ENCODE measurements around the gene ADAD2. TPM values are rescaled to one million over a fixed set of nuclear protein-coding genes. Genes with fewer than 3 reads are reported as not detected.

ADAD2 gene
- total and polyA plus RNA-seq, 2 of the 4 experiments (the other 2 are of a cell fraction): not detected

GRCh38 chr16:84143784-84144199 lies 47.2 kb upstream of the ADAD2 start:
- Histone ChIP-seq H3K18ac (ENCODE audit: low read depth, low read length) (no peak overlapping the region), H3K4me1 (ENCODE audit: control insufficient read depth, insufficient read depth, low read length) (peaks cover 13% of the 10 kb centered on the region), H2AK5ac (ENCODE audit: low read depth, low read length) (no peak overlapping the region), H3K36me3 (ENCODE audit: control insufficient read depth, insufficient read depth, low read length) (no peaks in the 10 kb centered on the region), H4K5ac (ENCODE audit: low read depth, low read length) (no peak overlapping the region), H2BK20ac (ENCODE audit: low read depth, low read length) (no peak overlapping the region), H2BK120ac (ENCODE audit: low read depth, low read length) (no peak overlapping the region), H3K14ac (replicated peaks; ENCODE audit: low read depth, low read length) (no peak overlapping the region), H4K20me1 (ENCODE audit: insufficient read depth, low read length) (peaks cover 12% of the 10 kb centered on the region; the same call in 1 of the 2 replicates), H2BK15ac (ENCODE audit: low read depth, low read length) (no peak overlapping the region), H3K4me2 (ENCODE audit: low read depth, low read length) (peak overlapping the region; percentile 97), H3K9ac (ENCODE audit: low read depth, low read length) (peak overlapping the region; percentile 75), H3K27ac (ENCODE audit: insufficient read depth, low read length) (no peak overlapping the region), H4K91ac (ENCODE audit: insufficient read depth, low read depth, low read length) (no peak overlapping the region), H3K9me3 (ENCODE audit: control insufficient read depth, insufficient read depth, low read length) (no peaks in the 10 kb centered on the region), H3K9me1 (ENCODE audit: insufficient read depth, low read length) (peaks cover 14% of the 10 kb centered on the region), H2BK5ac (ENCODE audit: low read depth, low read length, poor library complexity, severe bottlenecking) (no peak overlapping the region), H3K23ac (ENCODE audit: low read depth, low read length) (peak overlapping the region; percentile 92; the same call in 1 of the 2 replicates), H3K27me3 (ENCODE audit: control insufficient read depth, insufficient read depth, low read length) (peaks cover 8% of the 10 kb centered on the region), H2AFZ (replicated peaks; ENCODE audit: low read length, poor library complexity) (no peak overlapping the region), H2AK9ac (replicated peaks; ENCODE audit: low read depth, low read length, poor library complexity) (no peak overlapping the region), H3K4ac (ENCODE audit: low read depth, low read length) (0 out of 2 replicates have a peak overlapping the region, but pooled peaks have one; percentile 67), H3K56ac (ENCODE audit: extremely low read depth, insufficient read depth, low read length) (no peak overlapping the region), H3K79me1 (ENCODE audit: low read depth in 1 of 2, low read length in 2 of 2) (peaks cover 21 to 45% of the 10 kb centered on the region in 2 experiments), H4K8ac (ENCODE audit: low read depth in 2 of 2, low read length in 2 of 2) (no peak overlapping the region), H3K4me3 (ENCODE audit: insufficient read depth, low read depth, low read length) (peak overlapping the region; percentile 99)
- dilution Hi-C loops (cut with HindIII; ENCODE audit: low sequenced_read_pairs, unreplicated experiment): no loop called here
- WGBS, 2 experiments (ENCODE audit: extremely low coverage in 2 of 2, insufficient read length in 1 of 2): no CpG with 5 or more reads among the region's 13 CpGs
- BruUV-seq (replicated peaks): no TSS peak
- intact Hi-C loops (cut with micrococcal nuclease): no loop called here
- POLR2A ChIA-PET (ENCODE audit: unreplicated experiment): no interaction called here
- DNase-seq (no peak), ATAC-seq (ENCODE audit: low read depth) (no peak)
- CTCF ChIA-PET: no interaction called here
- no peak for TF ChIP-seq MAZ (IDR thresholded peaks at IDR 0.05; ENCODE audit: borderline replicate concordance, low read depth, low read length)
- TF ChIP-seq POLR2A (IDR thresholded peaks at IDR 0.05; ENCODE audit: low read depth, low read length): no peak
- no peak for TF ChIP-seq MAFK (IDR thresholded peaks at IDR 0.05; ENCODE audit: low read depth, low read length)
- no peak for TF ChIP-seq CHD1 (IDR thresholded peaks at IDR 0.05; ENCODE audit: low read depth, low read length)
- TF ChIP-seq CEBPB (IDR thresholded peaks at IDR 0.05; ENCODE audit: low read depth, low read length): no peak
- TF ChIP-seq RAD21 (IDR thresholded peaks at IDR 0.05; ENCODE audit: low read length): no peak
- TF ChIP-seq NFE2L2 (IDR thresholded peaks at IDR 0.05; ENCODE audit: low read depth, low read length): no peak
- TF ChIP-seq, protein P1, sequence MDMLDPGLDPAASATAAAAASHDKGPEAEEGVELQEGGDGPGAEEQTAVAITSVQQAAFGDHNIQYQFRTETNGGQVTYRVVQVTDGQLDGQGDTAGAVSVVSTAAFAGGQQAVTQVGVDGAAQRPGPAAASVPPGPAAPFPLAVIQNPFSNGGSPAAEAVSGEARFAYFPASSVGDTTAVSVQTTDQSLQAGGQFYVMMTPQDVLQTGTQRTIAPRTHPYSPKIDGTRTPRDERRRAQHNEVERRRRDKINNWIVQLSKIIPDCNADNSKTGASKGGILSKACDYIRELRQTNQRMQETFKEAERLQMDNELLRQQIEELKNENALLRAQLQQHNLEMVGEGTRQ (IDR thresholded peaks at IDR 0.05; ENCODE audit: low read depth, low read length): no peak
- TF ChIP-seq BHLHE40 (IDR thresholded peaks at IDR 0.05; ENCODE audit: low read depth, low read length): no peak
- TF ChIP-seq FOS (IDR thresholded peaks at IDR 0.05; ENCODE audit: low read depth, low read length): no peak
- TF ChIP-seq RFX5 (IDR thresholded peaks at IDR 0.05; ENCODE audit: low read depth, low read length): no peak
- in situ Hi-C loops (cut with MboI; ENCODE audit: low sequenced_read_pairs): no loop called here

Measured in IMR-90 (cell line).